ENCODE results near the gene APBB3.

APBB3 gene

DNA sequence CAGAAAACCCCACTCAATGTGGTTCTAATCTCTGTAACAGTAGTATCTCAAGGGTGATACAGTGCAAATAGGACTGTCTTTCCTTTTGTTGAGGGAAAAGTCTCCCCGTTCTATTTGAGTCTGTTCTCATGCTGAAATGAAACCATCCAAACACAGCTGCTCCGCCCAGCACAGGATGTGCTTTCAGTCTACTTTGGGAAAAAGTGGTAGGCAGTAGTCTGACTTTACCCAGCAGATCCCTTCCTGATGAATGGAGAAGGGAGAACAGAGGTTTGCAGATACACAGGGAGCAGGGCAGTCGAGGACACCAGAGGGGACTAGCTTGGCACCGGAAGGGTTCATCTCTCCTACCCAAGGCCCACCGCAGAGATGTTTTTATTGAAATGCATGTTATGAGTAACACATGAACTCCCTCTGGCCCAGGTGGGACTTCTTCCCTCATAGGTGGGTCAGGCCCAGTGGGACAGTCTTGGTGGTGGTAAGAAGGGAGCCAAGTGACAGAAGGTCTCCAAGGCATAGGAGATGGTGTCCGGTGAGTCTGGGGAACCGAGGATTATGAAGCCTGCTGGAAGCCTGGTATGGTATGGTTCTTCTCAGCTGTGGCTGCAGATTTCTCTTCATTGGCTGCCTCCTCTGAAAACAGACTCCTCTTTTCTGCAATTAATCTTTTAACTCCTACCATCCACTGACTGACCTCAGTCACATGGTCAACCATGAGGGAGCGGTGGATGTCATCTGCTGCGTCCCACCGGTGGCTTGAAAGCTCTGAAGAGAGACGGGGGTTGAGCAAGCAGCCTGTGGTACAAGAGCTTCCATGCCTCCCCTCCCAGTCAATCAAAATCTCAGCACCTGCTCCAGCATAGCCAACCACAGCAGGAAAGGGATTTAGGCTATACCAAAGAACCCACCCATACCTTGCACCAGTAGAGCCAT, 14.0 kb downstream of the APBB3 start:
- DNase-seq: no peak

DNA sequence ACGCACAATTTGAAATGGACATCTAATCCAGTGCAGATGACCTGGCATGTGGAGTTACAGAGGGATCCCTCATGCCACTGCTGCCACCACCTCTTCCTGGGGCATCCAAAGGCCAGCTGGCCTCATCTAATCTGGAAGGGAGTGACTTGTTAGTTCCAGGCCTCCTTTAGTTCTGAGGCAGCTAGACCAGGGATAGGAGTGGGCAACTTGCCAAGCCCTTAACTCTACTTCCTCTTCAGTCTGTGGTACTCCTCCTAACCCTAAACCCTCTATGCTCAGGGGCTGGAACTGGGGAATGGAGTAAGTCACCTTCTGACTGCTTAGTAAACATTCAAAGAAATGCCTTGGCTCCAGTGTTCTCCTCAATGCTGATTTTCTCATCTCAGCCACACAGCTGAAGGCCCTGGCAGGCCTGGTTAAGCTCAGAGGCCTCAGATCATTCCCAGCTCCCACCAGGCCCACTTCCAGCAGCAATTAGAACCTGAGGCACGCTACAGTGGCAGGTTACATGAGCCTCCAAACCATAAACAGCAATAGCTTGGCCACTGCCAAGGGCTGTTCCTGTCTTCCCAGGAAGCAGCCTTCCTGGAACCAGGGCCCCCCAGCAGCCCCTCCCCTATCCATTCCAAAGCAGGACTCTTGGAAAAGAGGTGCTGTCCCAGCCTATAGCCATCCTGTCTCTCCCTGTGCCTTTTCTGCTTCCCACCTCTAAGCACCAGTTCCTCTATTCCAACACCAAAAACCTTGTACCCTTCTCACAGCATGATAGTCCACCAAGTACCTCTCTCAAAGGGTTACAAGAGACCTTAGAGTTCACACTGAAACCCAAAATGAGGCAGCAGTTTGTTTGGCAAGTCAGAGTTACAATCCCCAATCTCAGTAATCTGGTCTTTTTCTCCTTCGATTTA, 14.9 kb downstream of the APBB3 start:
- DNase-seq: no peak

DNA sequence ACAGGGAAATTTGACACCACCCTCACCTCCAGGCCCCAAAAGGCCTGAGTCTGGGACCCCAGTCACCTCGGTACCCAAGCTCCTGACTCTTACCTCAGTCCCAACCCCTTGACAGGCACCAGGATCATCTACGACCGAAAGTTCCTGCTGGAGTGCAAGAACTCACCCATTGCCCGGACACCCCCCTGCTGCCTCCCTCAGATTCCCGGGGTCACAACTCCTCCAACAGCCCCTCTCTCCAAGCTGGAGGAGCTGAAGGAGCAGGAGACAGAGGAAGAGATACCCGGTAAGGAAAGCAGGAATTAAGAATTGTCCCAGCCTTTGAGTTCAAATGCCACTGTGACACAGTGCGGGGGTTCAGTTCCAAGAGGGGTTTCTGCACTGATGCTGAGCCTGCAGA, 15.6 kb downstream of the APBB3 start:
- DNase-seq: no peak

DNA sequence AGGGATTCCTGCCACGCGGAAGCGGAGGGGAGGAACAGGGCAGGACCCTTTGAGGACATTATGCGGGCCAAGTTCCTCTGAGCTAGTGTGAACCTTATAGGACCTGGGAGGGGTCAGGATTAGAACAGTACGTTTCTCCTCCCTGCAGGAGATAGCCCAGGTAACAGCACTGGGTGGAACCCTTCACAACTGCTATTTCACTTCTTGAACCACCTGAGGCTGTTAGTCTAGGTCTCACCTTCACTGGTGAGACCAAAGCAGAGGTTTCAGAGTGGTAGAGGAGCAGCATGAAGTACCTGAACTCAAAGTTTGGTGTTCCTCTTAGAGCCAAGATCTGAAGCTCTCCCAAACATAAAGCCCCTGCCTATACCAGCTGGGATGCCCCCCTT, 16.1 kb downstream of the APBB3 start:
- no peak for DNase-seq

DNA sequence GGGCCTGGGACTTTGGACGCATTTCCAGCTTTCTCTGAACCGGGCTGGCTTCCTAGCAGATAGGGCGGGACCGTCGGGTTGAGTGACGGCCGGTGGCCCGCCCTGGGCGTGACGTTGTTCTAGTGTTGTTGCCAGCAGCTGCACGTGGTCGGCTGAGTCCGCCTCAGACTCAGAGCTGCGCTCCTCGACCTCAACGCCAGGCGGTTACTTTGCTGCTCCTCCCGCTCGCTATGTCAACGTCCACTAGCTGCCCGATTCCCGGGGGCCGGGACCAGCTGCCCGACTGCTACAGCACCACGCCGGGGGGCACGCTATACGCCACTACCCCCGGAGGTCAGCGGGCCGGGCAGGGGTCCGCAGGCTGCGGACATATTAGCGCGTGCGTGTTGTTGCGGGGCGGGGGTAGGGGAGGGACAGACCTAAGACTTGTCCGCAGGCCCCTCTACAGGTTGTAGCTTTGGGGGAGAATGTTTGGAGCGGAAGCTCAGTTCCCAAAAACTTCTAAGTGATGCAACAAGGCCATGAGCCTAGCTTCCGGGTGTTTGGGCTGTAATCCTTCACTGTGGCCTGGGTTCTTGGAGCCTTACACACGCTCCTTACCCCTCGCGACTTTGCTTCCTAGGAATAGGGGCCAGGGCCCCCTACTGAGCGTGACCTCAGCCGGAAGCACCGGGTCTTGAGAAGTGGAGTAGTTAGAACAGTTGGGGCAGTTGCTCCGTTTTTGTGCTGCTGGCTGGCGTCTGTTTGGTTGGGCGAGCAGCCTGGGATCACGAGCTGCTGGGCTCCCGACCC, 16.7 kb downstream of the APBB3 start, which contains the start of gene EIF4EBP3:
Gene EIF4EBP3, plus strand, starts transcription at position 155 of the 792 bp plus-strand sequence. Its CDS starts 76 bp downstream, at position 231.
- DNase-seq: peak; percentile 80

DNA sequence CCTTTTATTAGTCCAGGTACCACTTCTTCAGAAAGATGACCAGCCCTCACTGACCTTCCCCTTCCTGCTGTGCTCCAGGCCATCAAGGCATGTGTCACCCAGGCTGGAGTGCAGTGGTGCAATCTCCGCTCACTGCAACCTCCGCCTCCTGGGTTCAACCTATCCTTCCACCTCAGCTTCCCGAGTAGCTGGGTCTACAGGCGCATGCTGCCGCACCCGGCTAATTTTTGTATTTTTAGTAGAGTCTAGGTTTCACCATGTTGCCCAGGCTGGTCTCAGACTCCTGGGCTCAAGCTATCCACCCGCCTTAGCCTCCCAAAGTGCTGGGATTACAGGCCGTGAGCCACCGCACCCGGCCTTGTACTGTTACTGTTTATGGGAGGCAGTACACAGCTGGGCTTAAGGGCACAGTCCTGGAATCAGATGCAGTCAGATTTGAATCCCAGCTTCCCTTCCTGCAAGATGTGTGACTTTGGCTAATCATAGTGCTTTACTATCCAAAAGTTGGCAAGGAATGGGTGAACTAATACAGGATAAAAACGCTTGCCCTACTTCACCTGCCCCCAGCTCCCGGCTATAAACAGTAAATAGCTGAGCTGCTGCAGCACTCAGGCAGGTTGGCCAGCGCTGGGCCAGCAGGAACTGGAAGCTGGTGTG, 17.4 kb downstream of the APBB3 start:
- no peak for DNase-seq

DNA sequence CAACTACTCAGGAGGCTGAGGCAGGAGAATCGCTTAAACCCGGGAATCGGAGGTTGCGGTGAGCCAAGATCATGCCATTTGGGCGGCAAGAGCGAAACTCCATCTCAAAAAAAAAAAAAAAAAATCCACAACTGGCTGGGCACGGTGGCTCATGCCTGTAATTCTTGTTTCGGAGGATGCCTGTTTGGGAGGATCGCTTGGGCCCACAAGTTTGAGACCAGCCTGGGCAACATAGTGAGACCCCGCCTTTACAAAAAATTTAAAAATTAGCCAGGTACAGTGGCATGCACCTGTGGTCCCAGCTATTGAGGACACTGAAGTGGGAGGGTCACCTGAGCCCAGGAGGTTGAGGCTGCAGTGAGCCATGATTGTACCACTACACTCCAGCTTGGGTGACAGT, 18.8 kb downstream of the APBB3 start:
- no peak for DNase-seq

DNA sequence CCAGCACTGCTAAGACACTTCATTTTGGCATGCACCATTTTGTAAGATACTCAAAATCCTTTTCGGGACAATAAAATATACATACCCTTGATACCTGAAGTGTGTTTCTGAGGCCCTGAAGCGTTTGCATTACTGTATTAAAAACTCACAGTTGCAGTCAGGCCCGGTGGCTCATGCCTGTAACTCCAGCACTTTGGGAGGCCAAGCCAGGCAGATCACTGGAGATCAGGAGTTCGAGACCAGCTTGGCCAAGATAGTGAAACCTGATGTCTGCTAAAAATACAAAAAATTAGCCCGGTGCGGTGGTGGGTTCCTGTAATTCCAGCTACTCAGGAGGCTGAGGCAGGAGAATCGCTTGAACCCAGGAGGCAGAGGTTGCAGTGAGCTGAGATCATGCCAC, 19.4 kb downstream of the APBB3 start:
- DNase-seq: no peak

DNA sequence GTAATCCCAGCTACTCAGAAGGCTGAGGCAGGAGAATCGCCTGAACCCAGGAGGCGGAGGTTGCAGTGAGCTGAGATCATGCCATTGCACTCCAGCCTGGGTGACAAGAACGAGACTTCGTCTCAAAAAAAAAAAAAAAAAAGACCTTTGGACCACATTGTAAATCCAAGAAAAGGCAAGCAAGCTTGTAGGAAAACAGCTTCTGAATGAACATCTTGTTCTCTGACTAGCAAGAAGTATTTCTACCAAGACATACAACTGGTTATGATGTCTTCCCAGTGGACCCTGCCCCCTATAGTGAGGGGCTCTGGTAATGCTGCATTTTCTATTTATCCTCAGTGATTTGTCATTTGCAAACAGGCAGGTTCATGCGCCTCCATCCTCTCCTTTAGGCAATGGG, 21.4 kb downstream of the APBB3 start:
- DNase-seq: no peak

DNA sequence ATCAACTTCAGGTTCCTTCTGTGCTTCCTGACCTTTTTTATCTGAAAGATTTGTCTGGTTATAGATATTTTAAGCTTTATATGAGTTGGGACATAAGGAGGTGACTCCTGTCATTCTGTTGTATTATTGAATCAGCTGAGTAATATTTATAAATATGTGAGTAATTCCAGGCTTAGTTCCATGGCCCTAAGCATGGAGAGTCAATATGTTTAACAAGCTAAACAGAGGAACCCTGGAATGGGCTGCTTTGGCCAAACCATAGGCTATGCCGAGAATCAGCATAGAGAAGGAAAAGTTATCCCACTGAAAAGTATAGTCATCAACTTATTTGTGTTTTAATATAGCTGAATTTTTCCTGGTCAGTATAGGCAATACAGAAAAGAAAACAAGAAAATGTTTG, 24.2 kb downstream of the APBB3 start:
- no peak for DNase-seq

DNA sequence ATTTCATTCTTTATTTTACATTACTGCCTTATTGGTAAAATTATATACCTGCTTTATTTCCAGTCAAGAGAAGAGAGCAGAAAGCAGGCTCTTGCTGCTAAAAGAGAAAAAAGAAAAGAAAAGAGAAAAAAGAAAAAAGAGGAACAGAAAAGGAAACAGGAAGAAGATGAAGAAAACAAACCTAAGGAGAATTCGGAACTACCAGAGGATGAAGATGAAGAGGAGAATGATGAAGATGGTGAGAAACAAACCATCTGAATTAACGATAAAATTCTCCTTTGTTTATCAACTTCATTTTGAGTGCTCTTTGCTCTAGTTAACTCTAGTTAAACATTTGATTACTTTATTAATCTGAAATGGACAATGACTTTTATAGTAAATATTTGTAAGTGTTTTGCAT, 40.4 kb downstream of the APBB3 start:
- DNase-seq: no peak

DNA sequence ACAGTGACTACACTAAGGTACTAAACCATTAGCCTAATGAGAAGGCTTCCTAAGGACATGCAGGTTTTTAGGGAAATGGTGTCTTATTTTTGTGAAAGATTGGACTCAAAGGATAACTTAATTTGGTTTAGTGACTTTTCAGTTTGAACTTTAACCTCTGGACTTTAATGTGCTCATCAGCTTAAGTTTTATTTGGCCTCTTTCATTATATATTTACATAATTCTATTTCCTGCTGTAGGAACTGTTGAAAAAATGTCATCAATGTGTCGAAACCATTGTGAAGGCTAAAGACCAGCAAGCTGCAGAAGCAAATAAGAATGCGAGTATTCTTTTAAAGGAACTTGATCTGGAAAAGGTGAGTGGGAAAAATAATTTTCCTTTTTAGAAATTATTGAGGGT, 51.3 kb downstream of the APBB3 start:
- no peak for DNase-seq

DNA sequence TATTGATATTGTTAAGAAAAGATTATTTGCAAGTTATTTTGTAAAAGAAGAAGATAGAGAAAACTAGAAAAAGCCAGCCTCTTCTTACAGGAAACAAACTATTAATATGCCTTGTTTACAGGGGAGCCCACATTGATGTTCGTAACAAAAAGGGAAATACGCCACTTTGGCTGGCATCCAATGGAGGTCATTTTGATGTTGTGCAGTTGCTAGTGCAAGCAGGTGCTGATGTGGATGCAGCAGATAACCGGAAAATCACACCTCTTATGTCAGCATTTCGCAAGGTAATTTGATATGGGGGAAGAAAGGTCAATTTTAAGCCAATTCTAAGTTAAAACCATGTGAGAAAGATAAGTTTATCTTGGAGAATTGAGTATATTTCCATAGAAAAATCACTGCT, 54.5 kb downstream of the APBB3 start:
- no peak for DNase-seq

Data from activated gamma-delta T cell treated with Interleukin-2 at 50 U/mL for 16 hours (primary cell).